Raji (cell line): ENCODE measurements around the gene HPSE2.

ENCODE experiments used
- POLR2A ChIP-seq: IDR thresholded peaks from 2 replicates; pipeline ENCODE4 v1.6.1; 2011; ENCODE audit warnings: low read depth, low read length, control low read depth; ENCODE audit not compliant: insufficient read depth

Gene HPSE2

DNA sequence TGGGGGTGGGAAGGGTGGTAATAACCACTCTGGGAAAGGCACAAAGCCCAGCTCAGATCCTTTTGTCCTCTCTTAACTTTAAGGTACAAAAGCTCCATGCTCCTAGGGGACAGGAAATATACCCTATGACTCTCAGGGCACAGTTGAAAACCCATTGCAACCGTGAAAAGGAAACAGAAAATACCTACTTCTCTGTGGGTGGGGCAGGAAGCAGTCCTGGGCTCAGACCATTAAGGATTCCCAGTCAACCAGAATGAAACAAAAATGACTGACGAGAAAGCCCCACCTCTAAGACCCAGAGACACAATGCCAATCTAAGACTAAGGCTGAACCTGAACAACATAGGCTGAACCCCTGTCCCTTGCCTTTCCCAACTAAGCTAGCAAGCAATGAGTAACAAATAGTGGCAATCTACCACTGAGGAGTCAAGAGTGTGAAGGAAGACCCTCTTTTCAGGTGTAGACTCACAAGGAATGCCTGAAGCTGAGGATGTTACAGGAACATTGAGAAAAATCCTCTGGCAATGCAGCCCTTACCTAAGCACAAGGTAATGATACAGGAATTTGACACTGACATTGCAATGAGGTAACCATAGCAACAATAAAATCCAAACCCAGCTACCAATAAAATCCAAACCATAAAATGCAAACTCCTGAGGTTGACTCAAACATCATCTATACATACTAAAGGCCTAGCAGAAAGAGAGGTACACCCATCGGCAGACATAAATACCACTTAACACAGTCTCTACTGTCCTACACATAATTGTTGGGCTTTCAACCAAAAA lies 380.1 kb downstream of the HPSE2 start:
- TF ChIP-seq POLR2A = no peak

- no peak for TF ChIP-seq POLR2A
These were observed 383.0 kb downstream of the HPSE2 start for GRCh38 chr10:98852686-98853085.

GRCh38 chr10:98848361-98848760 lies 387.3 kb downstream of the HPSE2 start:
- TF ChIP-seq POLR2A = no peak

- TF ChIP-seq POLR2A = no peak
These were observed 388.9 kb downstream of the HPSE2 start for GRCh38 chr10:98846787-98847186.

- no peak for TF ChIP-seq POLR2A
These were observed 402.1 kb downstream of the HPSE2 start for GRCh38 chr10:98833542-98833941.

GRCh38 chr10:98832738-98833137 lies 402.9 kb downstream of the HPSE2 start:
- TF ChIP-seq POLR2A = no peak

DNA sequence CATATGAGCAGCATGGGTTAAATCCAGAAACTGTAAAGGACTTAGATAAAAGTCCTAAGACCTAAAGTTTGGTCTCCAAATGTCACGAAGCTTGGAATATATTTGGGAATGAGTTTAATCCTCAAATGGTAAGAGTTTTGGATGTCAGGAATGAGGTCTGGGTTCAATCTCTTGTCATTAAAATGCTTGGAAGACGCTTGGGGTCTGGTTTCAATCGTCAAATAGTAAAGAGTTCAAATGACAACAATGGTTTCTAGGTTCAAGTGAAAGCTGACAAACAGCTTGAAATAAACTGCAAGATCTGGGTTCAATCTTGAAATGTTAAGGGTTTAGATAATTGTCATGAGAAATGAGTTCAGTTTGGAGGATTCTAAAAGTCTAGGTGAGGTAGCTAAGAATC lies 403.5 kb downstream of the HPSE2 start:
- no peak for TF ChIP-seq POLR2A

- TF ChIP-seq POLR2A = no peak
These were observed 404.3 kb downstream of the HPSE2 start for GRCh38 chr10:98831391-98831790.

DNA sequence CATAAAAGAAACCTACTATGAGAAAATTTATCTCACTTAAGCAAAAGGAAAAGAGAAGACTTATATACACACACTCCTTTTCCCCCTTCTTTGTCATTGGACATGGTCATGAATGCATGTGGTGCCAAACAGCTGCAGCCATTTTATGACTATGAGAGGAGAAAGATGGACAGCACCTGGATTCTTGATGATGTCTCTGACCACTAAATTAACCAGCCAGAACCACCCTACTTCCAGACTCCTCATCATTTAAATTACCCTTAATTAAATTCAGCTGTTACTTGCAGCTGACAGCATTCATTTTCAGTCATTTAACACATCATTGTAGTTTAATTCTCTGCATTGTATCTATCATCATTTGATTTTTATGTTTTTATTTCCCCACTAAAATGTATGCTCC lies 409.9 kb downstream of the HPSE2 start:
- TF ChIP-seq POLR2A = no peak

- no peak for TF ChIP-seq POLR2A
These were observed 418.3 kb downstream of the HPSE2 start for GRCh38 chr10:98817396-98817795.

GRCh38 chr10:98815039-98815885 lies 420.4 kb downstream of the HPSE2 start:
- no peak for TF ChIP-seq POLR2A

DNA sequence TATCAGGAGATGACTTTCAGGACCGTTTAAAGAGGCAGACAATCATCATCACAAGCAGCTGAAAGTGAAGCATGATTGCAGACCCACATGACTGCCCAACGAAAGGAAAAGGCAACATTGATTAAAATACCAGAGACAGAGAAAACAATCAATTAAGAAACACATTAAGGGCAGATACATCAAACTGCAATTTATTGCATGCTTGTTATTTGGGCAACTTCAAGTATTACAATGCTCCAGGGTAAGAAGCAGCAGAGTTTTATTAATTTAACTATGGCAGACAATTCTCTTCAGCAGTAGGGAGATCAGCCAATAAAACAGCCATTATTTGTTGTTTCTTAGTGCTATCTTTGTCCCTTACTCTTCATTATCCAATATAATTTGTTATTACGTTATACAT lies 421.2 kb downstream of the HPSE2 start:
- TF ChIP-seq POLR2A = no peak

DNA sequence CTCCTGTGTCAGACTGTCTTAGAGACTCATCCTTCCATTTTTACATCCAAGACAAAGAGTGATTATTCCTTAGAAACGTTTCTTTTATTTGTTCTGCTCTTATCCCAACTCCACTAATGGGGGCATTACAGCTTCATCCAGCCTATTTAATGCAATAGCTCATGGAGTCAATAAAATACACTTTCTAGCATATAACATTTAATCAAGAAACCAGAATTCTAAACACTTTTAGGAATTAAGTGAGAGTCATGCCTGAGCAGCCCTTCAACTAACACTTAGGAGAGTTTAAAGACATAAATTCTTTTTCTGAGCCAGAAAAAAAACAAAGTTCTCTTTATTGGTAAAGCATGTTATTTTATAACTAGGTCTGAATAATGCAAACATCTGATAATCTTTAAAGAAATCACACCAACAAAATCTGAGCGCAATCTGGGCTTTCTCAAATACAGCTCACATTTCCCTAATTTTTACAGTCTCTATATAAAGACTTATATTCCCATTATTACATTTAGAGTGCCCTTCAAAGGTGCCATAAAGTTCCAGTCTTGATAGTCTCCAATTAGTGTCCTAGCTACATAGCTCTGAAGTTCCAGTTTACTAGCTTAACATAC lies 427.3 kb downstream of the HPSE2 start:
- TF ChIP-seq POLR2A = no peak

DNA sequence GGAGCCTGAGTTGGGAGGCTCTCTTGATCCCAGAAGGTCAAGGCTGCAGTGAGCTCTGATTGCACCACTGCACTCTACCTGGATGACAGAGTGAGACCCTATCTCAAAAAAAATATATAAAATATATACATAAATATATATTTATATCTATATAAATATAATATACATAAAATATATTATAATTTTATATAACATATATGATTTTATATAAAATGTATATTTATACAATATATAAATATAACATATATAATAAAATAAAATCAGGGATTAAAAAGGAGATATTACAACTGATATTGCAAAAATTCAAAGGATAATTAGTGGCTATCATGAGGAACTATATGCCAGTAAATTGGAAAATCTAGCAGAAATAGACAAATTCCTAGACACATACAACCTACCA lies 435.4 kb downstream of the HPSE2 start:
- TF ChIP-seq POLR2A = no peak

DNA sequence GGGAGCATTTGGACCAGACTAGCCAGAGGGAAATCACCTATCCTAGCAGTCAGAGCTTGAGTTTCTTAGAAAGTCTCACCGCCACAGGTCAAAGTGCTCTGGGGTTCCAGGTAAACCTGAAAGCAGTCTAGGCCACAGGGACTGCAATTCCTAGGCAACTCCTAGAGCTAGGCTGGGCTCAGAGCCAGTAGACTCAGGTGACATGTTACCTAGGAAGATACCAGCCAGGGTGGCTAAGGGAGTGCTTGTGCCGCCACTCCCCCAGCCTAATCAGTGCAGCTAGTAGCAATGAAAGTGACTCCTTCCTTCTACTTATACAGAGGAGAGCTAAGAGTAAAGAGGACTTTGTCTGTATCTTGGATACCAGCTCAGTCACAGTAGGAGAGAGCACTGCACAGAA lies 440.2 kb downstream of the HPSE2 start:
- TF ChIP-seq POLR2A = no peak

DNA sequence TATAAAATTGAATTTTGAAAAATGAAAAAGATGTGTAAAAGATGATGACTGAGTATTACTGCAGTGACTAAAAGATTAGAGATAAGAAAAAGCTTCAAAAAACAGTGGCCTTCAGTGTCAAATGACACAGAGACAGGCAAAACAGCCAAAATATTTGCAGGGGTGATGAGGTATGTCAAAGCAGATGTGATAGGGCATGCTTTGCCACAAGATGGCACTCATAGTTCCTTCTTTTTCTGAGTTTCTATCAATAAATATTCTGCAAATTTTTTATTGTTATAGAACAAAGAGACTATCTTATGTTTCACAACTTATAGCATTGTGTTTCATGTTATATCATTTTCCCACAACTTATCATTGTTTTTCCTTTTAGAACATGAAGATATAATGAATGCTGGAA lies 444.8 kb downstream of the HPSE2 start:
- no peak for TF ChIP-seq POLR2A
